Body of pancreas (tissue), 4 donors: ENCODE results near the gene CRLF1.

Experiments used
- POLR2A ChIP-seq, 3 donors: fragments of 450-650 bp; IDR thresholded peaks; one replicate each; pipeline ENCODE4 v1.6.1; 2016; ENCODE audit warnings: antibody characterized with exemption in 3 of 3, mild to moderate bottlenecking in 2 of 3
- TF ChIP-seq, protein P1 (sequence below), 7 experiments: fragments of 450-650 bp in 4 of 7; fragments of 200-600 bp in 3 of 7; sonication (generic) in 3 of 7; IDR thresholded peaks; one replicate each; pipeline ENCODE4 v1.5.1; 2016 to 2019; ENCODE audit warnings: antibody characterized with exemption in 7 of 7

- no peak for TF ChIP-seq POLR2A (IDR thresholded peaks at IDR 0.05)
- TF ChIP-seq, protein P1, sequence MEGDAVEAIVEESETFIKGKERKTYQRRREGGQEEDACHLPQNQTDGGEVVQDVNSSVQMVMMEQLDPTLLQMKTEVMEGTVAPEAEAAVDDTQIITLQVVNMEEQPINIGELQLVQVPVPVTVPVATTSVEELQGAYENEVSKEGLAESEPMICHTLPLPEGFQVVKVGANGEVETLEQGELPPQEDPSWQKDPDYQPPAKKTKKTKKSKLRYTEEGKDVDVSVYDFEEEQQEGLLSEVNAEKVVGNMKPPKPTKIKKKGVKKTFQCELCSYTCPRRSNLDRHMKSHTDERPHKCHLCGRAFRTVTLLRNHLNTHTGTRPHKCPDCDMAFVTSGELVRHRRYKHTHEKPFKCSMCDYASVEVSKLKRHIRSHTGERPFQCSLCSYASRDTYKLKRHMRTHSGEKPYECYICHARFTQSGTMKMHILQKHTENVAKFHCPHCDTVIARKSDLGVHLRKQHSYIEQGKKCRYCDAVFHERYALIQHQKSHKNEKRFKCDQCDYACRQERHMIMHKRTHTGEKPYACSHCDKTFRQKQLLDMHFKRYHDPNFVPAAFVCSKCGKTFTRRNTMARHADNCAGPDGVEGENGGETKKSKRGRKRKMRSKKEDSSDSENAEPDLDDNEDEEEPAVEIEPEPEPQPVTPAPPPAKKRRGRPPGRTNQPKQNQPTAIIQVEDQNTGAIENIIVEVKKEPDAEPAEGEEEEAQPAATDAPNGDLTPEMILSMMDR (IDR thresholded peaks at IDR 0.05): no peak
Measured at GRCh38 chr19:18651733-18652132, 45.1 kb upstream of the CRLF1 start.
